K562 (cell line): ENCODE results near the gene RAD23B. TPM values are rescaled to one million over a fixed set of nuclear protein-coding genes. Genes with fewer than 3 reads are reported as not detected.
"Not testable (repeated sequence)": the region's sequence is repeated elsewhere in the genome, so short reads cannot be mapped to it uniquely, and the experiment has no call there.

ENCODE experiments used
- ATAC-seq: fragments of 200-7000 bp; cut with Tn5 transposase; 3 replicates; pipeline ENCODE4 v1.9.1; 2020; ENCODE audit warnings: moderate library complexity
- BruUV-seq: library from RNA; stranded (reverse); fragments of 400-500 nt; replicated peaks from 2 replicates; lab custom pipeline; 2021; lab: Mats Ljungman, UMichigan
- CTCF ChIA-PET: fragments of 300-600 bp; formaldehyde crosslinking; extraction: SDS; loops from one replicate; lab custom pipeline; 2021; ENCODE audit warnings: low intra/inter-chr PET ratio; lab: Yijun Ruan, JAX
- POLR2A ChIA-PET: fragments of 300-600, 350-650 bp; sonication (Branson Sonifier 250); formaldehyde crosslinking; extraction: SDS; loops from one replicate; lab custom pipeline; 2021; ENCODE audit warnings: antibody characterized with exemption, inconsistent platforms; lab: Yijun Ruan, JAX
- DNase-seq, 4 experiments: peaks; one replicate each; pipeline versions ENCODE4 v3.0.0 to v3.0.0-alpha.2; 2011 to 2018; ENCODE audit warnings: low spot score in 3 of 4, mixed read lengths in 3 of 4; ENCODE audit errors: extremely low read depth in 1 of 4
- FAIRE-seq: peaks from 2 replicates; lab custom pipeline; 2011; peaks lifted over from hg19 to GRCh38; lab: Jason Lieb, UNC
- H2AFZ ChIP-seq: 2 replicates; pipeline ENCODE4 v1.6.0; 2011; ENCODE audit warnings: low read depth, low read length, control low read depth, inconsistent platforms
- H3K27ac ChIP-seq: fragments of 200-600 bp; 3 replicates; pipeline ENCODE4 v1.8.0; 2011; ENCODE audit warnings: low read depth, mild to moderate bottlenecking, control low read depth, inconsistent platforms, low read length, moderate library complexity, mixed read lengths; ENCODE audit errors: extremely low read depth
- H3K27me3 ChIP-seq, 2 experiments: fragments of 300-600 bp in 1 of 2; 2 replicates in 1 of 2; 3 replicates in 1 of 2; pipeline versions ENCODE4 v1.6.0 to v1.8.0; 2011; ENCODE audit warnings: inconsistent platforms in 2 of 2, low read length in 2 of 2, mild to moderate bottlenecking in 1 of 2, mixed read lengths in 1 of 2, moderate library complexity in 1 of 2; ENCODE audit not compliant: control insufficient read depth in 2 of 2, insufficient read depth in 2 of 2
- H3K36me3 ChIP-seq: fragments of 300-600 bp; 3 replicates; pipeline ENCODE4 v1.8.0; 2011; ENCODE audit warnings: mild to moderate bottlenecking, low read length, inconsistent platforms; ENCODE audit not compliant: control insufficient read depth, insufficient read depth
- H3K4me1 ChIP-seq, 2 experiments: fragments of 200-600 bp in 1 of 2; replicated peaks in 1 of 2; 2 replicates in 1 of 2; 3 replicates in 1 of 2; pipeline versions ENCODE4 v1.5.1 to v1.8.0; 2011; ENCODE audit warnings: inconsistent platforms in 2 of 2, low read length in 2 of 2, mild to moderate bottlenecking in 1 of 2, mixed read lengths in 1 of 2, moderate library complexity in 1 of 2; ENCODE audit not compliant: control insufficient read depth in 2 of 2, insufficient read depth in 2 of 2
- H3K4me2 ChIP-seq: 2 replicates; pipeline ENCODE4 v1.6.1; 2011; ENCODE audit warnings: low read length, control low read depth, inconsistent platforms, mixed read lengths; ENCODE audit not compliant: insufficient read depth
- H3K4me3 ChIP-seq: fragments of 200-600 bp; sonication (generic), shearing (Covaris generic); 2 replicates; pipeline ENCODE4 v1.5.1; 2016; ENCODE audit warnings: control low read depth, inconsistent platforms
- H3K79me2 ChIP-seq: fragments of 200-600 bp; 3 replicates; pipeline ENCODE4 v1.8.0; 2011; ENCODE audit warnings: low read length, inconsistent platforms; ENCODE audit not compliant: control insufficient read depth, insufficient read depth
- H3K9ac ChIP-seq, 2 experiments: 2 replicates each; pipeline versions ENCODE4 v1.6.0 to v1.6.1; 2011; ENCODE audit warnings: low read depth in 2 of 2, low read length in 2 of 2, control low read depth in 1 of 2, inconsistent platforms in 1 of 2, mild to moderate bottlenecking in 1 of 2, mixed read lengths in 1 of 2; ENCODE audit not compliant: insufficient read depth in 1 of 2
- H3K9me1 ChIP-seq: one replicate; pipeline ENCODE4 v1.6.0; 2011; ENCODE audit warnings: inconsistent platforms, mild to moderate bottlenecking, low read length, moderate library complexity; ENCODE audit not compliant: control insufficient read depth, insufficient read depth
- H3K9me3 ChIP-seq: replicated peaks from 2 replicates; pipeline ENCODE4 v1.5.1; 2011; ENCODE audit warnings: low read depth, low read length, inconsistent platforms; ENCODE audit not compliant: control insufficient read depth, insufficient read depth
- H4K20me1 ChIP-seq: replicated peaks from 2 replicates; pipeline ENCODE4 v1.6.1; 2011; ENCODE audit warnings: low read length, inconsistent platforms, mixed read lengths; ENCODE audit not compliant: control insufficient read depth, insufficient read depth
- ARHGAP35 ChIP-seq: fragments of 450-650 bp; IDR thresholded peaks from 2 replicates; pipeline ENCODE4 v1.6.1; 2018; ENCODE audit not compliant: partially characterized antibody
- KLF6 ChIP-seq: fragments of 250-450 bp; sonication (Bioruptor Pico); IDR thresholded peaks from 2 replicates; pipeline ENCODE4 v1.4.0; 2020; ENCODE audit warnings: mild to moderate bottlenecking, moderate library complexity, borderline replicate concordance
- MAFK ChIP-seq: IDR thresholded peaks from 2 replicates; pipeline ENCODE4 v1.6.1; 2011; ENCODE audit warnings: low read length, improper control_type of control experiment
- NCOA4 ChIP-seq: fragments of 450-650 bp; IDR thresholded peaks from 2 replicates; pipeline ENCODE4 v1.6.1; 2018; ENCODE audit warnings: mild to moderate bottlenecking; ENCODE audit not compliant: partially characterized antibody
- NR2C1 ChIP-seq, 2 experiments: fragments of 450-650 bp; IDR thresholded peaks; 2 replicates each; pipeline ENCODE4 v1.6.1; 2017; ENCODE audit warnings: mild to moderate bottlenecking in 2 of 2, antibody characterized with exemption in 1 of 2, inconsistent platforms in 1 of 2, missing compliant biosample characterization in 1 of 2, missing genetic modification characterization in 1 of 2
- NR2F6 ChIP-seq: fragments of 450-650 bp; formaldehyde crosslinking; IDR thresholded peaks from 2 replicates; pipeline ENCODE4 v1.4.0; 2020; ENCODE audit warnings: mild to moderate bottlenecking
- PHB2 ChIP-seq: fragments of 450-650 bp; IDR thresholded peaks from 2 replicates; pipeline ENCODE4 v1.6.1; 2017; ENCODE audit warnings: low read depth
- SAFB ChIP-seq: fragments of 200-400 bp; formaldehyde crosslinking; IDR thresholded peaks from 2 replicates; pipeline ENCODE4 v1.6.1; 2017; ENCODE audit warnings: low read depth, low read length, borderline replicate concordance
- SIN3B ChIP-seq: fragments of 450-650 bp; IDR thresholded peaks from 2 replicates; pipeline ENCODE4 v1.6.1; 2017; ENCODE audit warnings: low read depth, mild to moderate bottlenecking, moderate library complexity
- SRF ChIP-seq, 2 experiments: fragments of 250-450, 450-650 bp in 1 of 2; sonication (Bioruptor Pico) in 1 of 2; sonication (generic) in 1 of 2; formaldehyde crosslinking; IDR thresholded peaks; 2 replicates each; pipeline versions ENCODE4 v1.5.0 to v1.5.1; 2020 to 2022; ENCODE audit warnings: mild to moderate bottlenecking in 1 of 2, missing genetic modification reagents in 1 of 2
- SRSF1 ChIP-seq: fragments of 200-400 bp; formaldehyde crosslinking; IDR thresholded peaks from 2 replicates; pipeline ENCODE4 v1.6.1; 2017; ENCODE audit warnings: mild to moderate bottlenecking, low read depth, low read length, moderate library complexity
- U2AF1 ChIP-seq: fragments of 200-400 bp; formaldehyde crosslinking; optimal IDR thresholded peaks from 2 replicates; pipeline ENCODE3; 2017; ENCODE audit warnings: mild to moderate bottlenecking, low read depth, low read length, moderate library complexity
- XRCC4 ChIP-seq: IDR thresholded peaks from one replicate; pipeline ENCODE4 v1.6.1; 2011; ENCODE audit not compliant: insufficient read depth, insufficient read length; ENCODE audit errors: extremely low read depth
- ZC3H11A ChIP-seq: IDR thresholded peaks from 2 replicates; pipeline ENCODE4 v1.6.1; 2012; ENCODE audit warnings: low read depth, low read length, improper control_type of control experiment
- ZNF12 ChIP-seq: sonication (generic); formaldehyde crosslinking; IDR thresholded peaks from 2 replicates; pipeline ENCODE4 v1.4.0; 2020; ENCODE audit warnings: mild to moderate bottlenecking, missing genetic modification reagents
- WGBS: fragments of 100-300 bp; shearing (Covaris generic); methylation state at CpG from one replicate; pipeline ENCODE4 v1.1.6; 2016; ENCODE audit warnings: low coverage, mixed read lengths; ENCODE audit not compliant: insufficient coverage; ENCODE audit errors: missing lambda C conversion rate; 5-methylcytosine and 5-hydroxymethylcytosine counted together
- in situ Hi-C: fragments of 300-500 bp; cut with MboI; formaldehyde crosslinking; loops from 4 replicates; pipeline ENCODE4 v1.15.0; 2018; ENCODE audit warnings: inconsistent platforms, mixed read lengths
- intact Hi-C: fragments of 100-400 bp; cut with micrococcal nuclease; formaldehyde crosslinking; loops from 2 replicates; pipeline ENCODE4 v1.14.2; 2022
- polyA plus RNA-seq, 8 experiments: library from polyadenylated mRNA; depleted of rRNA in 4 of 8; stranded (reverse) in 5 of 8; unstranded in 3 of 8; fragments of >200 nt; fragmentation: Nextera tagmentation in 2 of 8; fragmentation: Illumina TruSeq in 1 of 8; extraction: Ambion mirVana in 2 of 8; extraction: Trizol in 1 of 8; gene quantifications; 2 replicates each; pipeline versions ENCODE4 v1.2.1 to v1.2.3, GENCODE V29; 2011 to 2014; ENCODE audit warnings: inconsistent platforms in 1 of 8, missing spikeins in 1 of 8
- total RNA-seq, 7 experiments: library from RNA; depleted of rRNA in 6 of 7; stranded (reverse); fragments of >200 nt in 6 of 7; fragmentation: Illumina TruSeq in 2 of 7; extraction: Trizol in 2 of 7; gene quantifications; 2 replicates each; pipeline versions ENCODE4 v1.2.1 to v1.2.3, GENCODE V29; 2011 to 2021; ENCODE audit warnings: low replicate concordance in 1 of 7
- TF ChIP-seq, protein P1 (sequence below): fragments of 250-450 bp; sonication (Bioruptor Pico); IDR thresholded peaks from 2 replicates; pipeline ENCODE4 v1.8.0; 2021; ENCODE audit warnings: moderate library complexity, mild to moderate bottlenecking, inconsistent platforms

RAD23B gene
- total and polyA plus RNA-seq, 9 of the 15 experiments (the other 6 are each of a cell fraction or from before 2014, with no cell fraction given), result 14.5 to 184 (median 114) TPM

DNA sequence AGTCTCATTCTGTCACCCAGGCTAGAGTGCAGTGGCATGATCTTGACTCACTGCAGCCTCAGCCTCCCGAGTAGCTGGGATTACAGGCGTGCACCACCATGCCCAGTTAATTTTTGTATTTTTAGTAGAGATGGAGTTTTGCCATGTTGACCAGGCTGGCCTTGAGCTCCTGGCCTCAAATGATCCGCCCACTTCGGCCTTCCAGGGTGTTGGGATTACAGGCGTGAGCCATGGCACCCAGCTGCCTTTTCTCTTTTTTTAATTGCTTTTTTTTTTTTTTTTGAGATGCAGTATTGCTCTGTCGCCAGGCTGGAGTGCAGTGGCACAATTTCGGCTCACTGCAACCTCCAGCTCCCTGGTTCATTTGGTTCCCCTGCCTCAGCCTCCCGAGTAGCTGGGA lies 13.5 kb downstream of the RAD23B start:
- H3K4me3 ChIP-seq, H3K9me3 ChIP-seq, H2AFZ ChIP-seq, H3K9ac ChIP-seq, FAIRE-seq, H3K9me1 ChIP-seq, BruUV-seq, H3K27me3 ChIP-seq, H3K27ac ChIP-seq, intact Hi-C loops, H3K4me2 ChIP-seq, DNase-seq, ATAC-seq, in situ Hi-C loops: not testable (repeated sequence)
- Histone ChIP-seq H3K4me1 (peaks cover 0 to 12% of the 10 kb centered on the region in 2 experiments; a peak in 3 of 5 replicates), H3K36me3 (peaks cover 41% of the 10 kb centered on the region), H3K79me2 (peaks cover 100% of the 10 kb centered on the region), H4K20me1 (peaks cover 30% of the 10 kb centered on the region)
- POLR2A ChIA-PET, result interaction anchor here (1.3 to 1.8 kb wide), 3 partner anchors 11 to 16 kb away, joined by 3 to 9 read pairs (median 4); no protein-coding TSS in a partner anchor
- WGBS, result 96% methylated on average over 6 of the region's 8 CpGs
- CTCF ChIA-PET, result interaction anchor here (0.6 kb wide), 1 partner anchor 1888 kb away, joined by 4 read pairs; no protein-coding TSS in a partner anchor

DNA sequence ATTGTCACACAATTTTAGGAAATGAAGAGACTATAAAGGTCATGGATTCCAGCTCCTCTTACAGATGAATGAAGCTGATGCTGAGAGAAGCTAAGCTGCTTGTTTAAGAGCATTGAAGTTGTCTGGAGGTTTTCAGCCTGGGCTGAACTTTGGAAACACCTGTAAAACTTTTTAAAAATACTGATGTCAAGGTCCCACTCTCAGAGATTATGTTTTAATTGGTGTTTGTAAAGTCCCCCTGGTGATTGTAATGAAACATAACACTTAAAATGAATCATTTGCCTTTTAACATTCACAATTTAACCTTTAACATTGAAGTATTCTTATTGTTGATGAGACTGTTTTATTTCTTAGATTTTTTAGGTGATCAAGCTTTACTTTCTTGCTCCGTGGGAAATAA lies 16.4 kb downstream of the RAD23B start:
- DNase-seq (no peak), ATAC-seq (no peak), FAIRE-seq (no peak)
- Histone ChIP-seq H3K9me1 (peaks cover 2% of the 10 kb centered on the region), H3K4me3 (no peak overlapping the region), H3K9me3 (no peaks in the 10 kb centered on the region), H4K20me1 (peaks cover 11% of the 10 kb centered on the region), H3K9ac (no peak overlapping the region), H3K27me3 (no peaks in the 10 kb centered on the region), H3K36me3 (peaks cover 52% of the 10 kb centered on the region), H3K4me1 (peaks cover 0 to 3% of the 10 kb centered on the region in 2 experiments; a peak in 1 of 5 replicates), H3K27ac (no peak overlapping the region), H3K4me2 (no peak overlapping the region), H2AFZ (no peak overlapping the region), H3K79me2 (peaks cover 98% of the 10 kb centered on the region)
- 94% methylated on average over 1 of the region's 1 CpG for WGBS
- POLR2A ChIA-PET, result no interaction called here
- CTCF ChIA-PET, result no interaction called here
- in situ Hi-C loops (no loop called here), intact Hi-C loops (no loop called here)
- no peak for TF ChIP-seq SRSF1
- TF ChIP-seq, protein P1, sequence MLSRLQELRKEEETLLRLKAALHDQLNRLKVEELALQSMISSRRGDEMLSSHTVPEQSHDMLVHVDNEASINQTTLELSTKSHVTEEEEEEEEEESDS, result no peak
- TF ChIP-seq ARHGAP35, result no peak
- TF ChIP-seq SIN3B, result no peak
- TF ChIP-seq XRCC4, result no peak
- no peak for TF ChIP-seq U2AF1
- TF ChIP-seq ZC3H11A, result no peak
- TF ChIP-seq SRF (CRISPR knock-in tag; IDR thresholded peaks at IDR 0.05), result no peak
- no peak for TF ChIP-seq KLF6 (CRISPR knock-in tag)
- no peak for TF ChIP-seq ZNF12 (CRISPR knock-in tag)
- TF ChIP-seq NR2F6 (CRISPR knock-in tag), result no peak
- no peak for TF ChIP-seq PHB2
- no peak for TF ChIP-seq NCOA4
- no peak for TF ChIP-seq SAFB
- no peak for TF ChIP-seq NR2C1 (IDR thresholded peaks at IDR 0.05)
- TF ChIP-seq NR2C1 (tag; IDR thresholded peaks at IDR 0.05), result no peak
- no peak for TF ChIP-seq MAFK
- BruUV-seq, result no TSS peak
